IMR-90 (cell line): ENCODE results near the gene SERPINA4. TPM values are rescaled to one million over a fixed set of nuclear protein-coding genes. Genes with fewer than 3 reads are reported as not detected.

Experiments used
- ATAC-seq: fragments of 200-7000 bp; cut with Tn5 transposase; 2 replicates; pipeline ENCODE4 v1.9.1; 2020; ENCODE audit warnings: low read depth, mild to moderate bottlenecking, moderate library complexity
- BruUV-seq: library from RNA; stranded (reverse); fragments of 400-500 nt; replicated peaks from 2 replicates; lab custom pipeline; 2021; lab: Mats Ljungman, UMichigan
- CTCF ChIA-PET: fragments of 300-600 bp; formaldehyde crosslinking; extraction: SDS; loops from one replicate; lab custom pipeline; 2021; ENCODE audit warnings: antibody characterized with exemption; lab: Yijun Ruan, JAX
- POLR2A ChIA-PET: fragments of 300-600 bp; sonication (Branson Sonifier 250); formaldehyde crosslinking; loops from one replicate; lab custom pipeline; 2022; ENCODE audit warnings: antibody characterized with exemption; ENCODE audit not compliant: unreplicated experiment; lab: Charles Lee
- DNase-seq: peaks from one replicate; pipeline ENCODE4 v3.0.0; 2013
- H2AFZ ChIP-seq: replicated peaks from 2 replicates; pipeline ENCODE3; 2013; ENCODE audit warnings: low read length, mild to moderate bottlenecking; ENCODE audit not compliant: poor library complexity
- H2AK5ac ChIP-seq: 2 replicates; pipeline ENCODE4 v1.6.1; 2013; ENCODE audit warnings: low read depth, low read length, inconsistent platforms
- H2AK9ac ChIP-seq: replicated peaks from 2 replicates; pipeline ENCODE3; 2013; ENCODE audit warnings: mild to moderate bottlenecking, low read depth, low read length, moderate library complexity; ENCODE audit not compliant: poor library complexity
- H2BK120ac ChIP-seq: 2 replicates; pipeline ENCODE4 v1.6.1; 2013; ENCODE audit warnings: low read depth, low read length, inconsistent platforms
- H2BK15ac ChIP-seq: 3 replicates; pipeline ENCODE4 v1.6.1; 2013; ENCODE audit warnings: low read depth, low read length, inconsistent platforms
- H2BK20ac ChIP-seq: 2 replicates; pipeline ENCODE4 v1.6.1; 2013; ENCODE audit warnings: low read depth, mild to moderate bottlenecking, inconsistent platforms, low read length, moderate library complexity
- H2BK5ac ChIP-seq: 2 replicates; pipeline ENCODE4 v1.6.1; 2013; ENCODE audit warnings: mild to moderate bottlenecking, low read depth, low read length, inconsistent platforms; ENCODE audit not compliant: poor library complexity, severe bottlenecking
- H3K14ac ChIP-seq: replicated peaks from 2 replicates; pipeline ENCODE4 v1.6.1; 2013; ENCODE audit warnings: low read depth, low read length, inconsistent platforms
- H3K18ac ChIP-seq: 2 replicates; pipeline ENCODE4 v1.6.1; 2013; ENCODE audit warnings: low read depth, low read length, control low read depth
- H3K23ac ChIP-seq: 2 replicates; pipeline ENCODE4 v1.6.1; 2013; ENCODE audit warnings: low read depth, low read length, inconsistent platforms
- H3K27ac ChIP-seq: 2 replicates; pipeline ENCODE4 v1.5.1; 2013; ENCODE audit warnings: mild to moderate bottlenecking, control low read depth, low read length; ENCODE audit not compliant: insufficient read depth
- H3K27me3 ChIP-seq: 2 replicates; pipeline ENCODE4 v1.6.1; 2013; ENCODE audit warnings: low read length; ENCODE audit not compliant: control insufficient read depth, insufficient read depth
- H3K36me3 ChIP-seq: 2 replicates; pipeline ENCODE4 v1.6.1; 2013; ENCODE audit warnings: low read length, mixed read lengths; ENCODE audit not compliant: control insufficient read depth, insufficient read depth
- H3K4ac ChIP-seq: 2 replicates; pipeline ENCODE4 v1.6.1; 2013; ENCODE audit warnings: low read depth, low read length, inconsistent platforms
- H3K4me1 ChIP-seq: 2 replicates; pipeline ENCODE4 v1.6.1; 2013; ENCODE audit warnings: low read length, mixed read lengths; ENCODE audit not compliant: control insufficient read depth, insufficient read depth
- H3K4me2 ChIP-seq: 2 replicates; pipeline ENCODE4 v1.6.1; 2013; ENCODE audit warnings: low read depth, mild to moderate bottlenecking, control low read depth, low read length, moderate library complexity
- H3K4me3 ChIP-seq: 2 replicates; pipeline ENCODE4 v1.5.1; 2013; ENCODE audit warnings: low read depth, mild to moderate bottlenecking, control low read depth, low read length, moderate library complexity; ENCODE audit not compliant: insufficient read depth
- H3K56ac ChIP-seq: 2 replicates; pipeline ENCODE4 v1.6.1; 2013; ENCODE audit warnings: low read length, inconsistent platforms; ENCODE audit not compliant: insufficient read depth; ENCODE audit errors: extremely low read depth
- H3K79me1 ChIP-seq, 2 experiments: 2 replicates each; pipeline ENCODE4 v1.6.1; 2013; ENCODE audit warnings: low read length in 2 of 2, inconsistent platforms in 1 of 2, low read depth in 1 of 2
- H3K9ac ChIP-seq: 2 replicates; pipeline ENCODE4 v1.6.1; 2013; ENCODE audit warnings: low read depth, low read length, control low read depth
- H3K9me1 ChIP-seq: 2 replicates; pipeline ENCODE4 v1.6.1; 2013; ENCODE audit warnings: low read length, inconsistent platforms; ENCODE audit not compliant: insufficient read depth
- H3K9me3 ChIP-seq: 2 replicates; pipeline ENCODE4 v1.6.1; 2013; ENCODE audit warnings: low read length; ENCODE audit not compliant: control insufficient read depth, insufficient read depth
- H4K20me1 ChIP-seq: 2 replicates; pipeline ENCODE4 v1.6.1; 2013; ENCODE audit warnings: low read length, inconsistent platforms; ENCODE audit not compliant: insufficient read depth
- H4K5ac ChIP-seq: 2 replicates; pipeline ENCODE4 v1.6.1; 2013; ENCODE audit warnings: mild to moderate bottlenecking, low read depth, low read length, control low read depth
- H4K8ac ChIP-seq, 2 experiments: 2 replicates each; pipeline ENCODE4 v1.6.1; 2013; ENCODE audit warnings: low read depth in 2 of 2, low read length in 2 of 2, control low read depth in 1 of 2, inconsistent platforms in 1 of 2
- H4K91ac ChIP-seq: 2 replicates; pipeline ENCODE4 v1.6.1; 2013; ENCODE audit warnings: low read depth, low read length, inconsistent platforms; ENCODE audit not compliant: insufficient read depth
- CEBPB ChIP-seq: IDR thresholded peaks from 2 replicates; pipeline ENCODE4 v1.6.1; 2012; ENCODE audit warnings: low read depth, low read length, improper control_type of control experiment
- CHD1 ChIP-seq: IDR thresholded peaks from 2 replicates; pipeline ENCODE4 v1.6.1; 2012; ENCODE audit warnings: low read depth, low read length, improper control_type of control experiment
- ELK1 ChIP-seq: fragments of 150-350 bp; IDR thresholded peaks from 2 replicates; pipeline ENCODE4 v1.6.1; 2016; ENCODE audit warnings: low read depth, mild to moderate bottlenecking, low read length, moderate library complexity, borderline replicate concordance
- FOS ChIP-seq: fragments of 150-350 bp; IDR thresholded peaks from 2 replicates; pipeline ENCODE4 v1.6.1; 2016; ENCODE audit warnings: low read depth, low read length
- NFE2L2 ChIP-seq: fragments of 150-350 bp; IDR thresholded peaks from 2 replicates; pipeline ENCODE4 v1.6.1; 2016; ENCODE audit warnings: low read depth, mild to moderate bottlenecking, low read length
- POLR2A ChIP-seq: IDR thresholded peaks from 2 replicates; pipeline ENCODE4 v1.6.1; 2012; ENCODE audit warnings: mild to moderate bottlenecking, low read depth, low read length
- RAD21 ChIP-seq: IDR thresholded peaks from 2 replicates; pipeline ENCODE4 v1.6.1; 2012; ENCODE audit warnings: low read length, improper control_type of control experiment
- RCOR1 ChIP-seq: IDR thresholded peaks from 2 replicates; pipeline ENCODE4 v1.6.1; 2012; ENCODE audit warnings: mild to moderate bottlenecking, low read length, improper control_type of control experiment; ENCODE audit not compliant: insufficient replicate concordance
- RFX5 ChIP-seq: IDR thresholded peaks from 2 replicates; pipeline ENCODE4 v1.8.0; 2012; ENCODE audit warnings: low read depth, mild to moderate bottlenecking, low read length, moderate library complexity
- SMC3 ChIP-seq: fragments of 150-350 bp; IDR thresholded peaks from 2 replicates; pipeline ENCODE4 v1.6.1; 2016; ENCODE audit warnings: low read depth, mild to moderate bottlenecking, antibody characterized with exemption, low read length, moderate library complexity
- USF2 ChIP-seq: fragments of 150-350 bp; IDR thresholded peaks from 2 replicates; pipeline ENCODE4 v1.6.1; 2017; ENCODE audit warnings: mild to moderate bottlenecking, antibody characterized with exemption, low read length, low read depth
- WGBS, 2 experiments: methylation state at CpG; one replicate each; pipeline versions ENCODE4 v1.1.5 to v1.1.7; 2013; ENCODE audit warnings: missing lambda C conversion rate in 2 of 2; ENCODE audit not compliant: insufficient read length in 1 of 2; ENCODE audit errors: extremely low coverage in 2 of 2; 5-methylcytosine and 5-hydroxymethylcytosine counted together
- dilution Hi-C: fragments of 300-500 bp; cut with HindIII; formaldehyde crosslinking; loops from one replicate; pipeline ENCODE4 v1.14.3; 2018; ENCODE audit warnings: low sequenced_read_pairs; ENCODE audit not compliant: unreplicated experiment
- in situ Hi-C: fragments of 300-500 bp; cut with MboI; formaldehyde crosslinking; loops from 3 replicates; pipeline ENCODE4 v1.14.3; 2019; ENCODE audit warnings: low sequenced_read_pairs, inconsistent platforms, mixed read lengths
- intact Hi-C: fragments of 100-400 bp; cut with micrococcal nuclease; formaldehyde crosslinking; loops from 2 replicates; pipeline ENCODE4 v1.10.0; 2022
- polyA plus RNA-seq, 3 experiments: library from polyadenylated mRNA; depleted of rRNA; stranded (reverse); fragments of >200 nt; gene quantifications; 2 replicates each; pipeline ENCODE4 v1.2.3, GENCODE V29; 2012; ENCODE audit warnings: low replicate concordance in 1 of 3
- total RNA-seq: library from RNA; depleted of rRNA; stranded (reverse); fragments of >200 nt; gene quantifications from 2 replicates; pipeline ENCODE4 v1.2.3, GENCODE V29; 2012

Gene SERPINA4
- total and polyA plus RNA-seq, 2 of the 4 experiments (the other 2 are of a cell fraction), result not detected

GRCh38 chr14:94560291-94560665 is 964 bp upstream of the SERPINA4 start:
- Histone ChIP-seq H3K27me3 (no peaks in the 10 kb centered on the region; the same call in 1 of the 2 replicates), H3K4me2 (no peak overlapping the region), H3K9ac (no peak overlapping the region), H2AK9ac (no peak overlapping the region), H2AK5ac (no peak overlapping the region), H2AFZ (no peak overlapping the region), H3K4me1 (no peaks in the 10 kb centered on the region), H2BK20ac (no peak overlapping the region), H4K5ac (no peak overlapping the region), H2BK120ac (no peak overlapping the region), H3K9me3 (no peaks in the 10 kb centered on the region), H4K91ac (no peak overlapping the region), H3K79me1 (no peaks in the 10 kb centered on the region), H3K9me1 (no peaks in the 10 kb centered on the region), H3K56ac (no peak overlapping the region), H3K4me3 (no peak overlapping the region), H3K36me3 (no peaks in the 10 kb centered on the region), H3K14ac (no peak overlapping the region), H3K23ac (no peak overlapping the region), H3K27ac (no peak overlapping the region), H3K18ac (no peak overlapping the region), H2BK5ac (no peak overlapping the region), H3K4ac (no peak overlapping the region), H4K8ac (no peak overlapping the region), H4K20me1 (no peaks in the 10 kb centered on the region), H2BK15ac (no peak overlapping the region)
- intact Hi-C loops (no loop called here), in situ Hi-C loops (no loop called here), dilution Hi-C loops (no loop called here)
- ChIA-PET CTCF (interaction anchor here (1.1 kb wide), 1 partner anchor 11 kb away, joined by 3 read pairs; no protein-coding TSS in a partner anchor), POLR2A (no interaction called here)
- ATAC-seq, result no peak
- whole genome bisulfite sequencing, 2 experiments, result 40% methylated on average over 1 of the region's 3 CpGs; no CpG with 5 or more reads in 1 of the 2 experiments
- no peak for TF ChIP-seq ELK1
- TF ChIP-seq RAD21, result no peak
- TF ChIP-seq CEBPB, result no peak
- TF ChIP-seq FOS, result no peak
- TF ChIP-seq RCOR1, result no peak
- no peak for TF ChIP-seq RFX5
- TF ChIP-seq CHD1, result no peak
- TF ChIP-seq POLR2A, result no peak
- no peak for TF ChIP-seq USF2
- TF ChIP-seq NFE2L2, result no peak
- no peak for TF ChIP-seq SMC3
- BruUV-seq, result no TSS peak
- no peak for DNase-seq
